Bone marrow (tissue), 2 donors: ENCODE results near the gene KRTAP5-3.
"Not testable (repeated sequence)": the region's sequence is repeated elsewhere in the genome, so short reads cannot be mapped to it uniquely, and the experiment has no call there.

ENCODE experiments used
- DNase-seq, 2 donors: peaks; one replicate each; lab custom pipeline; 2025; lab: John Stamatoyannopoulos, UW

The KRTAP5-3 gene, protein sequence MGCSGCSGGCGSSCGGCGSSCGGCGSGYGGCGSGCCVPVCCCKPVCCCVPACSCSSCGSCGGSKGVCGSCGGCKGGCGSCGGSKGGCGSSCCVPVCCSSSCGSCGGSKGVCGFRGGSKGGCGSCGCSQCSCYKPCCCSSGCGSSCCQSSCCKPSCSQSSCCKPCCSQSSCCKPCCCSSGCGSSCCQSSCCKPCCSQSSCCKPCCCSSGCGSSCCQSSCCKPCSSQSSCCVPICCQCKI

DNA sequence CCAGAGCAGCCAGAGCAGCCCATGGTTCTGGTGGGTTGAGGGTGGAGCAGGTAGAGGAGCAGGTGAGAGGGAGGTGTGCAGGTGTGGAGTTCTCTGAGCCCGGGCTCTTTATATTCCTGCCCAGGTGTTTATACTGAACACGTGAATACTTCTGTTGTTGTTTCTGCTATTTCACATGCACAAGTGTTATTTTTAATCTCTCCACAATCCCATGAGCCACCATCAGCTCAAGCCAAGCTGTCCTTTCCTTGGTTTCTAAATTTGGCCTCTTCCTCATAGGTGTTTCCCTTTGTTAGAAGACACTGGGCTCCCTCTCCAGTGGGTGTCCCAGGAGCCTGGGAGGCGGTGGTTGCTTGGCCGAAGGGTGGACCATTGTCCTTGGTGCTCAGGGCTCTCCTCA, at the start of gene KRTAP5-3:
Gene KRTAP5-3 (minus strand): TSS at position 101 of the 400 bp plus-strand sequence. CDS start 78 bp downstream, at position 23.
- DNase-seq: no peak

GRCh38 chr11:1656670-1657069, 48.4 kb upstream of the KRTAP5-3 start:
- no peak for DNase-seq

DNA sequence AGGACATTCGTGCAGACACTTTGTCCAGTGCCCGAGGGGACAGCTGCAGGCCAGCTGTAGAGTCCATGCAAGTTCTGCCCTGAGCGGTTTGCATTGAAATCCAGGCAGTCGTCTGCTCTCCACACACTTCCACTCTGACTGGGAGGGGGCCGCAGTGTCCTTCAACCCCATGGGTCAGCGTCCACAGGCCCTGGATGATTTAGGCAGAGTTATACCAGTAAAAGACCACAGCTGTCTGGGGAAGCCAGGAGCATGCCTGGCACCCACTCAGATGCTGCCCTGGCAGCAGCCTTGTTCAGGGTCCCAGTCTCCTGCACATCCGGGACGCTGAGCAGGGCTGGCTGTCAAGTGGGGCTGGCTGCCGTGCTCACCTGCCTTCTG, 47.8 kb upstream of the KRTAP5-3 start:
- DNase-seq: no peak

DNA sequence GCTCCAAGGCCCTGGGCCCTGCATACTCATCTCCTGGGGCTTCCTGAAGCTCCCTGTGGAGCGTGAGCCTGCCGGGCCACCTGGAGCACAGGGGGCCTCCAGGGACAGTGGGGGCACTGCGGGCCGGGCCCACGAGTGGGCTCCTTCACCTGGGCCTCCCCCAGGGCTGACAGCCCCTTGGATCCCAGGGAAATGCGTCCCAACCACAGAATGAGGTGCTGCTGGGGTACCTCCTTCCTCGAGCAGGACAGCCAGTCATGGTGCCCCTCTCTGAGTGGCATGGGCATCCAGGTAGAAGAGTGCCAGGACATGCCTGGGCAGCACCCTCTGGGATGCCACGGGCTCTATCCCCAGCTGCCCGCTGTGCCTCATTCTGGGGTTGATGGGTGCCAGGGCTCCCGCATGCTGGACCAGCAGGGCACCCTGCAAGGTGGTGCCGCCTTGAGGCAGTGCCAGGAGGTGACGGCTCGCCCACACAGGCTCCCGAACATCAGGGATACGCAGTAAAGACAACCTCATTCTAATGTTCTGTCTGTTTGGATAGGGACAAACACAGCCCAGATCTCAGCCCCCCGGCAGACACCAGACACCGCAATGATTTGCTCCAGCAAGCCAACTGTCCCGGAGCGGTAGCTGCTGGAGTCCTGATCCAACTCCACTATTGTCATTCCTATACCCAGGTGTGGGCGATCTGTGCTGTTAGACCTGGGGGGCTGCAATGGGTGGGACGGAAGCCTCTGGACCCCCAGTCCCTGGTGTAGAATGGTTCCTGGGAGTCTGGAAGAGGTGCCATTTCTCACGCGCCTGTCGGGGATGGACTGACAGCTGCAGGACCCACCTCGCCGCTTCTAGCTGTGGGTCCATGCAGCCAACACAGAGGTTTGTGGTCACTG, 47.2 kb upstream of the KRTAP5-3 start:
- DNase-seq: no peak

- DNase-seq: peak in 1 of 2 donors; percentile 80
Measured at GRCh38 chr11:1654388-1655167, 46.3 kb upstream of the KRTAP5-3 start.

DNA sequence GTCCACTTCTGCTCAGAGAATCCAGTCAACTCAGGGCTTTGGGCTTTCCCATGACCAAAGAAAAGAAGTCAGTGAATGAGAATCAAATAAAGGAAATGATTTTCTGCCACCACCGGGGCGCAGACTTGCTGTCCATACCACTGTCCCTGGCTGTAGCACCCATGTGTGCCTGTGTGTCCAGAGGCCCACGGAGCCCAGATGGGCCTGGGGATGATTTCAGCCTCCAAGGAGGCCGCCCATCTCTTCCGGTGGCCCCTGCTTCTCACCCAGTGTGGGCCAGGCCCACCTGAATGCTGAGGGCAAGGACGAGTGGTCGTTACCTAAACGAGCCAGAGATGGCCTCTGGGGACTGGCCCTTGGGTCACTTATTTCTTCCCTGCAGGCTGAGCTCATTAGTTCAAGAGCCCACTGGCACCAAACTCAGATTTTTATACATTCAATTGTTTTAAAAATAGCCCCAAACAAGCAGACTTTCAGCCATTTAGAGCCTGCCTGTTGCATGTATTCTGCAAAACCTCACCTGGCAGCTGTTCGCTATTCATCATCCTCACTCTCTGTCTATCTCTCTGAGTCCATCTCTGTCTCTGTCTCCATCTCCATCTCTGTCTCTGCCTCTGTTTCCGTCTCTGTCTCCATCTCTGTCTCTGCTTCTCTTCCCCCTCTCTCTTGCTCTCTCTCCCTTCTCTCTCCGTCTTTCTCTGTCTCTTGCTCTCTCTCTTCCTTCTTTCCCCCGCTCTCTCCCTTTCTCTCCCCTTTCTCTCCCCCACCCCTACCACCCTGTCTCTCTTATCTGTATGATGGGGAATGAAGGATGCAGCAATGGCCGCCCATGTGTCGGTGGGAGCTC, 45.5 kb upstream of the KRTAP5-3 start:
- DNase-seq: no peak

GRCh38 chr11:1652771-1653540, 44.7 kb upstream of the KRTAP5-3 start:
- peak in 1 of 2 donors; percentile 31 for DNase-seq

- no peak for DNase-seq
Measured at GRCh38 chr11:1652442-1652770, 44.1 kb upstream of the KRTAP5-3 start.

DNA sequence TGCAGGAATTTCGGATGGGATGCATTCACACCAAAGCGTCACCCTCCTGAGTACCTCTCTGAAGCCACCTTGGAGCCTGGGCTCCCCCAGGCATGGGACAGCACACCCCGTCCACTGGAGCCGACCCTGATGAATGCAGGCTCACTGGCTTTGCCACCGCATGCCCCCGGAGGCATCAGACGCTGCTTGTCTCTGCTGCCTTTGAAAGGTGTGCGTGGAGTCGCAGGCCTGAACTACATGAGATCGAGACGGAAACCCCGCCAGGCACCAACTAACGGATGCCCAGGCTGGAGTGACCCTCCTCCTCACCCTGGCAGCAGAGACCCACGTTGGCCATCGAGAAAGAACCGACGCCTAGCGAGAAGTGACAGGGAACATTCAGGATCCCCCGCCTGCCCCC, 43.8 kb upstream of the KRTAP5-3 start:
- no peak for DNase-seq

GRCh38 chr11:1651411-1651980, 43.2 kb upstream of the KRTAP5-3 start:
- no peak for DNase-seq

DNA sequence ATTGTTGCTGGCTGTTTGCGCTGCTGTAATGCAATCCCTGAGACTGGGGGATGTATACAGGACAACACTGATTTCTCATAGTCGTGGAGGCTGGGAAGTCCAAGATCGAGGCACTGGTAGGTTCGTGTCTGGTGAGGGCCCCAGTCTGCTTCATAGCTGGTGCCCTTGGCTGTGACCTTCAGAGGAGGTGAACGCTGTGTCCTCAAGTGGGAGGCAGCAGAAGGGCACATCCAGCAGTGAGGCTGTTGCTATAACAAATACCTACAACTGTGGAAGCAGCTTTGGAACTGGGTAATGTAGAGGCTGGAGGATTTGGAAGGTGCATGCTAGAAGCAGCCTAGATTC, 42.6 kb upstream of the KRTAP5-3 start:
- DNase-seq: no peak

DNA sequence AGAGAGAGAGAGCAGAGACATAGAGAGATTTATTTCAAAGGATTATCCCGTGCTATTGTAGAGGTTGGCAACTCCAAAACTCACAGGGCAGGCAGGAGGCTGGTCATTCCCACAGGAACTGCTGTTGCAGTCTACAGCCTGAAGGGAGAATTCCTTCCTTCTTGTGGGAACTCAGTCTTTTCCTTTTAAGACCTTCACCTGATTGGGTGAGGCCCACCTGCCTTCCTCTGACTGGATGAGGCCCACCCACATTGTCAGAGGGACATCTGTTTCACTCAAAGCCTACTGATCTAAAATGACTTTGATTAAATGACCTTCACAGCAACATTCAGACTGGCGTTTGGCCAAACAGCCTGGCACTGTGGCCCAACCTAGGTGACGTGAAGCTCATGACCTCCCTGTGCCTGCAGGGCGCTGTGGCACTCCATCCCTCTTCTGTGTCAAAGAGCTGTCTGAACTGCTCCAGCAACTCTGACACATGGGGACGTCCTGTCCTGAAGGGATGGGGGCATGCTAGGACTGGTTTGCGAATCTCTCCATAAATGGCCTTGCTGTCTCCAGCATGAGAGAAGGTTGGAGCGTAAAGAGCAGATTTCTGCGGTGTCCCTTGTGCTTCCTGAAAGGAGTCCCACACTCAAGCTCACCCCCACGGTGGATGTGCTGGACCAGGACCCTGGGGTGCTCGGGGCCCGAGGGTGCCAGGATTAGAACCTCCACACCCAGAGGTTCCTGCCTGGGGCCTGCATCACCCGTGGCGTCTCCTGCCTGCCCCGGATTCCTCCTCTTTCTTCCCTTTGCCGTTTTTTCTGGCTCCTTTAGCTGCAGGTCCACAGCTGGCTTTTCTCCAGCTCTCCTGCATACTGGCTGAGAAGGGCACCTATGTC, 42.0 kb upstream of the KRTAP5-3 start:
- DNase-seq: no peak

- no peak for DNase-seq
Measured at GRCh38 chr11:1648653-1649420, 40.6 kb upstream of the KRTAP5-3 start.

DNA sequence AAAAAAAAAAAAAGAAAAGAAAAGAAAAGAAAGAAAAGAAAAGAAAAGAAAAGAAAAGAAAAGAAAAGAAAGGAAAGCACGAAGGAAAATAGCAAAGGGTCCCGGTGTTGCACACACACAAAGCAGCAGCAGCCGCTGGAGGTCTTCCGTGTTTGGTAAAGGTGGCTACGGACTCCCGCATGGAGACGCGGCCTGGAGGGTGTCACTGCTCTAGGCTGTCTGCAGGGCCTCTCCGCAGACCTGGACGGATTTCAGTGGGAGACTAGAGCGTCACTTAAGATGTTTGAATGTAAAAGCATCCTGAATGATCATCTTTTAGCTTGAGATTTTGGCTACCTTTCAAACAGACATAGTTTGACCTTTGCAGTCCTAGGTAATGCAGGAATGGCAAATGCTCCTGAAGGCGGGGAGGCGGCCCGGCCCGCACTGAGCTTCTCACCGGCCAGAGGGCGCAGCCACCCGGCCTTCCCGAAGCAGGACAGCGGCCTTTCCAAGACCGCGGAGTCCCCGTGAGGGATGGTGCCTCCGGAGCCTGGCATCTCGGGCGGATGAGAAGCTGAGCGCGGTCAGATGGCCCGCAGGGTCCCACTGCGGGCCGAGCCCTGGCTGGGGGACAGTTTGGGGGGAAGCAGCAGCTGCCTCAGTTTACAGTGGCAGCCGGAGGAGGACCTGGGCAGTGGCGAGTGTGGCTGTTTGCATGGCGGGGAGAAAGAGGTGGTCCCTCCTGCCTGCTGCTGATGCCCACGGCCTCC, 39.8 kb upstream of the KRTAP5-3 start:
- no peak for DNase-seq

- not testable (repeated sequence) for DNase-seq
Measured at GRCh38 chr11:1646540-1646939, 38.3 kb upstream of the KRTAP5-3 start.

GRCh38 chr11:1645357-1645821, 37.1 kb upstream of the KRTAP5-3 start:
- DNase-seq: no peak

DNA sequence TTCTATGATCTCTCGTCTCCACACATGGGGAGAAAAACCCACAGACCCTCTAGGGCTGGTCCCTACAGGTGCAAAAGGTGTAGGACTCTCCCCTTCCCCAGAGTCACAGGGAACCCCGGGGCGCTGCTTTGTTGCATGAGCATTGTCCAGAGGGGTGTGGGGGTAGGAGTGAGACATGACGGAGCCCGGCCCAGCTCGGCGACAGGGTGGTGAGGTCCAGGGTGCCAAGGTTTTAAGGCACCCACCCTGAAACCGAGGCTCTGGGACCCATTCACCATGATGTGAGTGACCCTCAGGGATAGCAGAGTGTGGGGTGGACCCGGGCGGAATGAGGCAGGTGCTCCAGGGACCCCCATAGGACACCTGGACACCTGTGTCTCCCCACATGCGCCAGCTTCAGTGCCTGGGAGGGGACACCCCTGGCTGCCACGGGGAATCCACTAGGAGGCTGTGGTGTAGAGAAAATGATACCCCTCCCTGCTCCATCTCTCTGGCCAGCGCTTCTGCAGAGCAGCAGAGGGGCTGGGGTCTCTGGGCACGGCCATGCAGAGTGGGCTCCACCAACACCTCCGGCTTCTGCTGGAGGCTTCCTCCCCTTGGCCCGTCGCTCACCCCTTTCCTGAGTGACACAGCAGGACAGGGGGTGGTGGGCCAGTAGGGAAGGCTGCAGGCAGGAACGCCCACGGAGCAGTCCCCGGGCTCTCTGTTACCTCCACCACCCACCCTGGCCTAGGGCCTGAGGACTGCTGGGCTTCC, 36.5 kb upstream of the KRTAP5-3 start:
- DNase-seq: no peak
